K562 (cell line): ENCODE measurements around the gene ZFYVE26. TPM values are rescaled to one million over a fixed set of nuclear protein-coding genes. Genes with fewer than 3 reads are reported as not detected.

ENCODE experiments used
- ATF2 ChIP-seq: sonication (generic); formaldehyde crosslinking; IDR thresholded peaks from 2 replicates; pipeline ENCODE4 v1.8.1; 2022; ENCODE audit warnings: missing genetic modification reagents
- HNRNPH1 ChIP-seq: fragments of 200-400 bp; formaldehyde crosslinking; optimal IDR thresholded peaks from 2 replicates; pipeline ENCODE3; 2017; ENCODE audit warnings: low read depth, mild to moderate bottlenecking, low read length, moderate library complexity
- PRMT5 ChIP-seq: sonication (generic); formaldehyde crosslinking; IDR thresholded peaks from 2 replicates; pipeline ENCODE4 v1.5.0; 2020; ENCODE audit warnings: missing genetic modification reagents
- ZBTB12 ChIP-seq: fragments of 250-450 bp; sonication (Bioruptor Pico); IDR thresholded peaks from 2 replicates; pipeline ENCODE4 v1.4.0; 2020
- ZEB2 ChIP-seq: fragments of 450-650 bp; IDR thresholded peaks from 2 replicates; pipeline ENCODE4 v1.6.1; 2016
- ZNF277 ChIP-seq: fragments of 250-450 bp; sonication (Bioruptor Pico); IDR thresholded peaks from 2 replicates; pipeline ENCODE4 v1.8.0; 2022; ENCODE audit warnings: inconsistent platforms, mild to moderate bottlenecking, moderate library complexity, borderline replicate concordance
- ZNF639 ChIP-seq, 2 experiments: fragments of 200-800 bp in 1 of 2; sonication (Bioruptor generic) in 1 of 2; sonication (generic) in 1 of 2; formaldehyde crosslinking in 1 of 2; IDR thresholded peaks in 1 of 2; conservative IDR thresholded peaks in 1 of 2; 2 replicates each; pipeline versions ENCODE4 v1.5.0 to v1.6.1; 2016 to 2020; ENCODE audit warnings: missing compliant biosample characterization in 1 of 2, missing genetic modification characterization in 1 of 2, missing genetic modification reagents in 1 of 2
- ZNF699 ChIP-seq: fragments of 250-450 bp; sonication (Bioruptor Pico); IDR thresholded peaks from 2 replicates; pipeline ENCODE4 v1.8.0; 2021; ENCODE audit warnings: mild to moderate bottlenecking, moderate library complexity; ENCODE audit not compliant: insufficient replicate concordance
- polyA plus RNA-seq, 8 experiments: library from polyadenylated mRNA; depleted of rRNA in 4 of 8; stranded (reverse) in 5 of 8; unstranded in 3 of 8; fragments of >200 nt; fragmentation: Nextera tagmentation in 2 of 8; fragmentation: Illumina TruSeq in 1 of 8; extraction: Ambion mirVana in 2 of 8; extraction: Trizol in 1 of 8; gene quantifications; 2 replicates each; pipeline versions ENCODE4 v1.2.1 to v1.2.3, GENCODE V29; 2011 to 2014; ENCODE audit warnings: inconsistent platforms in 1 of 8, missing spikeins in 1 of 8
- total RNA-seq, 7 experiments: library from RNA; depleted of rRNA in 6 of 7; stranded (reverse); fragments of >200 nt in 6 of 7; fragmentation: Illumina TruSeq in 2 of 7; extraction: Trizol in 2 of 7; gene quantifications; 2 replicates each; pipeline versions ENCODE4 v1.2.1 to v1.2.3, GENCODE V29; 2011 to 2021; ENCODE audit warnings: low replicate concordance in 1 of 7
- TF ChIP-seq, protein P1 (sequence below): fragments of 250-450 bp; sonication (Bioruptor Pico); IDR thresholded peaks from 2 replicates; pipeline ENCODE4 v1.8.0; 2021; ENCODE audit warnings: moderate library complexity, mild to moderate bottlenecking, inconsistent platforms
- TF ChIP-seq, protein P2 (sequence below), 3 experiments: fragments of 200-800 bp in 1 of 3; sonication (Bioruptor generic) in 1 of 3; sonication (generic) in 1 of 3; formaldehyde crosslinking in 1 of 3; IDR thresholded peaks; 2 replicates each; pipeline versions ENCODE4 v1.6.1 to v1.8.0; 2016 to 2022; ENCODE audit warnings: mild to moderate bottlenecking in 2 of 3, missing compliant biosample characterization in 2 of 3, missing genetic modification characterization in 2 of 3, missing genetic modification reagents in 1 of 3
- TF ChIP-seq, protein P3 (sequence below): fragments of 450-650 bp; IDR thresholded peaks from one replicate; pipeline ENCODE4 v1.6.1; 2018; ENCODE audit warnings: mild to moderate bottlenecking, moderate library complexity; ENCODE audit not compliant: partially characterized antibody

ZFYVE26 gene
- total and polyA plus RNA-seq, 9 of the 15 experiments (the other 6 are each of a cell fraction or from before 2014, with no cell fraction given), result 0.32 to 9.1 (median 5.9) TPM

- no peak for TF ChIP-seq ZNF277
- no peak for TF ChIP-seq ATF2
- TF ChIP-seq, protein P1, sequence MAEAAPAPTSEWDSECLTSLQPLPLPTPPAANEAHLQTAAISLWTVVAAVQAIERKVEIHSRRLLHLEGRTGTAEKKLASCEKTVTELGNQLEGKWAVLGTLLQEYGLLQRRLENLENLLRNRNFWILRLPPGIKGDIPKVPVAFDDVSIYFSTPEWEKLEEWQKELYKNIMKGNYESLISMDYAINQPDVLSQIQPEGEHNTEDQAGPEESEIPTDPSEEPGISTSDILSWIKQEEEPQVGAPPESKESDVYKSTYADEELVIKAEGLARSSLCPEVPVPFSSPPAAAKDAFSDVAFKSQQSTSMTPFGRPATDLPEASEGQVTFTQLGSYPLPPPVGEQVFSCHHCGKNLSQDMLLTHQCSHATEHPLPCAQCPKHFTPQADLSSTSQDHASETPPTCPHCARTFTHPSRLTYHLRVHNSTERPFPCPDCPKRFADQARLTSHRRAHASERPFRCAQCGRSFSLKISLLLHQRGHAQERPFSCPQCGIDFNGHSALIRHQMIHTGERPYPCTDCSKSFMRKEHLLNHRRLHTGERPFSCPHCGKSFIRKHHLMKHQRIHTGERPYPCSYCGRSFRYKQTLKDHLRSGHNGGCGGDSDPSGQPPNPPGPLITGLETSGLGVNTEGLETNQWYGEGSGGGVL (CRISPR knock-in tag), result no peak
- TF ChIP-seq, protein P2, sequence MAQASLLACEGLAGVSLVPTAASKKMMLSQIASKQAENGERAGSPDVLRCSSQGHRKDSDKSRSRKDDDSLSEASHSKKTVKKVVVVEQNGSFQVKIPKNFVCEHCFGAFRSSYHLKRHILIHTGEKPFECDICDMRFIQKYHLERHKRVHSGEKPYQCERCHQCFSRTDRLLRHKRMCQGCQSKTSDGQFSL (CRISPR knock-in tag; IDR thresholded peaks at IDR 0.05), result no peak
- TF ChIP-seq, protein P2 (tag; IDR thresholded peaks at IDR 0.05), result no peak
- TF ChIP-seq, protein P3, sequence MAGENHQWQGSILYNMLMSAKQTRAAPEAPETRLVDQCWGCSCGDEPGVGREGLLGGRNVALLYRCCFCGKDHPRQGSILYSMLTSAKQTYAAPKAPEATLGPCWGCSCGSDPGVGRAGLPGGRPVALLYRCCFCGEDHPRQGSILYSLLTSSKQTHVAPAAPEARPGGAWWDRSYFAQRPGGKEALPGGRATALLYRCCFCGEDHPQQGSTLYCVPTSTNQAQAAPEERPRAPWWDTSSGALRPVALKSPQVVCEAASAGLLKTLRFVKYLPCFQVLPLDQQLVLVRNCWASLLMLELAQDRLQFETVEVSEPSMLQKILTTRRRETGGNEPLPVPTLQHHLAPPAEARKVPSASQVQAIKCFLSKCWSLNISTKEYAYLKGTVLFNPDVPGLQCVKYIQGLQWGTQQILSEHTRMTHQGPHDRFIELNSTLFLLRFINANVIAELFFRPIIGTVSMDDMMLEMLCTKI, result no peak
- no peak for TF ChIP-seq ZEB2
- TF ChIP-seq ZNF699 (CRISPR knock-in tag), result no peak
- TF ChIP-seq ZBTB12 (CRISPR knock-in tag), result no peak
- TF ChIP-seq HNRNPH1, result no peak
- TF ChIP-seq PRMT5, result no peak
- no peak for TF ChIP-seq ZNF639 (CRISPR knock-in tag; conservative IDR thresholded peaks at IDR 0.05 in 1 of 2, IDR thresholded peaks at IDR 0.05 in 1 of 2)
- TF ChIP-seq, all 486 proteins: peak for 0
These were observed 37.3 kb upstream of the ZFYVE26 start (continued) for GRCh38 chr14:67853715-67854114.
